HG02938 (cell line): ENCODE results near the gene TMEM200B.
"Not testable (repeated sequence)": the region's sequence is repeated elsewhere in the genome, so short reads cannot be mapped to it uniquely, and the experiment has no call there.

Experiments used
- ATAC-seq: cut with Tn5 transposase; IDR thresholded peaks from one replicate; pipeline ENCODE4 v1.9.1; 2021; ENCODE audit warnings: mild to moderate bottlenecking, moderate library complexity; ENCODE audit not compliant: unreplicated experiment

Gene TMEM200B

GRCh38 chr1:29136391-29136915, 12.8 kb upstream of the TMEM200B start:
- no peak for ATAC-seq

- ATAC-seq, result no peak
Measured at GRCh38 chr1:29134695-29135028, 11.0 kb upstream of the TMEM200B start.

- no peak for ATAC-seq
Measured at GRCh38 chr1:29133861-29134694, 10.4 kb upstream of the TMEM200B start.

DNA sequence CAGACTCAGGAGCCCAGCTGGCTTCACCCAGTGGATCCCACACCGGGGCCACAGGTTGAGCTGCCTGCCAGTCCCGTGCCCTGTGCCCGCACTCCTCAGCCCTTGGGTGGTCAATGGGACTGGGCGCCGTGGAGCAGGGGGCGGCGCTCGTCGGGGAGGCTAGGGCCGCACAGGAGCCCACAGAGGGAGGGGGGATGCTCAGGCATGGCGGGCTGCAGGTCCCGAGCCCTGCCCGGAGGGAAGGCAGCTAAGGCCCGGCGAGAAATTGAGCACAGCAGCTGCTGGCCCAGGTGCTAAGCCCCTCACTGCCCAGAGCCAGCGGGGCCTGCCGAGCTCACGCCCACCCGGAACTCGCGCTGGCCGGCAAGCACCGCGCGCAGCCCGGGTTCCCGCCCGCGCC, 7.4 kb upstream of the TMEM200B start:
- not testable (repeated sequence) for ATAC-seq

DNA sequence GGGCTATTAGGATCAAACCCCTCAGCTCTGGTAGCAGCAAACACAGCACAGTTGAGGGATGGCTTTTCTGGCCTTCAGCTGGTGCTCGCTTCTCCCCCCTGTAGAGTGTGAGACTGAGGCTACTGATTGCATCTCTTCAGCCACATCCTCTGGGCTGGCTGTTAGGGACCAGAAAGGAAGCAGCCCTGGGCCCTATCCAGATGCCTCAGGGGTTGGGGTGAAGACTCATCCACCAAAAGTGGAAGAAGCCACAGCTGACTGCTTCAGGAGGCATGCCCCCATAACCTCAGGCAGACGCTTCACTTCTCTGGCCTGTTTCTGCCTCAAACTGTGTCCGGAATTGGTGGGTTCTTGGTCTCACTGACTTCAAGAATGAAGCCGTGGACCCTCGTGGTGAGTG, 6.2 kb upstream of the TMEM200B start:
- ATAC-seq, result no peak

DNA sequence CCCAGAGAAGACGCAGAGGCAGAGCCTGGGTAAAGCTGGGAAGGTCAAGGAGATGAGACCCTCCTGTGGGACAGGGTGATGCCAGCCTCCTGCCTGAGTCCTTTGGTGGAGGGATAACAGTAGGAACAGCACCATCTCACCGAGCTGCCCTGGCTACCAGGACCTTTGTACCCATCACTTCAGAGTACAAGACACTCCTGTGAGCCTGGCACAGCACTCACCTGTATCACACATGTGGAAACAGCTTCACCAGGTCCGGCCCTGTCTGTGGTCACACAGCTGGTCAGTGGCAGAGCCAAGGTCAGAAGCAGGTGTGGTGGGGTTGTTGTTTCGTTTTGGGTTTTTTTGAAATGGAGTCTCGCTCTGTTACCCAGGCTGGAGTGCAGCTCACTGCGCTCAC, 5.0 kb upstream of the TMEM200B start:
- no peak for ATAC-seq

DNA sequence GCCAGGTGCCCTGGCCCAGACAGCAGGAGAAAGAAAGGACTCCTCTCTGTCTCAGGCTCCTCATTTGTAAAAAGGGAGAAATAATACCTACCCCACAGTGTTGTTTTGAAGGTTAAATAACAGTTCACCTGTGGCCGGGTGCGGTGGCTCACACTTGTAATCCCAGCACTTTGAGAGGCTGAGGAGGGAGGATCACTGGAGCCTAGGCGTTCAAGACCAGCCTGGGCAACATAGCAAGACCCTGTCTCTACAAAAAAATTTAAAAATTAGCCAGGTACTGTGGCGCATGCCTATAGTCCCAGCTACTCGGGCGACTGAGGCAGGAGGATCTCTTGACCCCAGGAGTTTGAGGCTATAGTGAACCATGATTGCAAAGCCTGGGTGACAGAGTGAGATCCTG, 2.5 kb upstream of the TMEM200B start:
- no peak for ATAC-seq

- ATAC-seq, result no peak
Measured at GRCh38 chr1:29125788-29126187, 2.1 kb upstream of the TMEM200B start.

DNA sequence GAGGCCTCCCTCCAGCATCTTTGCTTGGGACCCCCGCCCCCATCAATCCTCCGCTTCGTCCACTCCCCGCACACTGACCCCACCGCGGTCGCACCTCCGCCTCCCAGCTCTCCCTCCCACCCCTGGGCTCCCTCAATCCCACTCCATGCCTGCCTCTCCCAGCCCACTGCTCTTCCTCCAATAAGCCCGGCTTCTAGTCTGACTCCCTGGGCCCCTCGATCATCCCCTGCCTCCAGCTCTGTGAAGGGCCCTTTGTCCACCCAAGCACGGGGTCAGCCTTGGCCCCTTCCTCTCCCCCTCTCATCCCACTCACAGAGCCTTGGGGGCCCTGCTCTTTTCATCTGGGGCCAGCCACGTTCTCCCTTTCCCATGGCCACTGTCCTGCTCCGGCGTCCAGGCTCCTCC, 1.5 kb upstream of the TMEM200B start:
- ATAC-seq, result no peak

GRCh38 chr1:29124366-29125236, 898 bp upstream of the TMEM200B start:
- ATAC-seq, result no peak

DNA sequence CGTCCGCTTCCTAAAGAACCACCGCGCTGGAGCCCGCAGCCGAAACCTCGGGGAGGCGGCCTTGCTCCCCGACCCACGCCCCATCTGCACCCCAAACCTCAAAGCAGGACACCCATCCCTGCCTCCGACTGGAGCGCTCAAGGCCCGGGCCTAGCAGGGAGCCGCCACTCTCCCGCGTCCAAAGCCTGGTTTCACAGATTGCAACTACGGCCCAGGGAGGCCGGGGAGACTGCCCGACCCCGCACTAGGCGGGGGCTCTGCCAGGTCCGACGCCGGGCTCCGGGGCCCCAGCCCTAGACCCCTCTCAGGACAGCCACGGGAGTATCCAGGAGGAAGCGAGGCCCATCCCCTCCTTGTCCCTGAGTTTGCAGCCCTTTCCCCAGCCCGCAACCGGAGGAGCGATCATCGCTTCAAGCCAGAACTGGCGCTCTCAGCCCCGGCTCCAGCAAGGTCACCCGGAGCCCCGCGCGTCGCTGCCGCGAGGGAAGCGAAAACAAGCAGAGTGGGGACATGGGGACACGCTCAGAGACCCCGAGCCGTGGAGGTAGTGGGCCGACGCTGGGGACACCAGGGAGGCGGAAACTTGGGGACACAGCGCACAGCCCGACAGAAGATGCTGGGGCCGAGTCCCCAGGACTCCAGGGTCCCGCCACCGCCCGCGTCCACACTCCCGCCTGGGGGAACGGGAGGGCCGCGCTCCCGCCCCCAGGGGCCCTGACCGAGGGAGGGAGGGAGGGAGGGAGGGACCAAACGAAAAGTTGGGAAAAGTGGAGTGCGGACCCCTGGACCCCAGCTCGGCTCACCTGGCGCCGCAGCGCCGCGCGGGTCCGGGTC, 433 bp downstream of the TMEM200B start:
- no peak for ATAC-seq

GRCh38 chr1:29122682-29123052, 1.0 kb downstream of the TMEM200B start:
- no peak for ATAC-seq

DNA sequence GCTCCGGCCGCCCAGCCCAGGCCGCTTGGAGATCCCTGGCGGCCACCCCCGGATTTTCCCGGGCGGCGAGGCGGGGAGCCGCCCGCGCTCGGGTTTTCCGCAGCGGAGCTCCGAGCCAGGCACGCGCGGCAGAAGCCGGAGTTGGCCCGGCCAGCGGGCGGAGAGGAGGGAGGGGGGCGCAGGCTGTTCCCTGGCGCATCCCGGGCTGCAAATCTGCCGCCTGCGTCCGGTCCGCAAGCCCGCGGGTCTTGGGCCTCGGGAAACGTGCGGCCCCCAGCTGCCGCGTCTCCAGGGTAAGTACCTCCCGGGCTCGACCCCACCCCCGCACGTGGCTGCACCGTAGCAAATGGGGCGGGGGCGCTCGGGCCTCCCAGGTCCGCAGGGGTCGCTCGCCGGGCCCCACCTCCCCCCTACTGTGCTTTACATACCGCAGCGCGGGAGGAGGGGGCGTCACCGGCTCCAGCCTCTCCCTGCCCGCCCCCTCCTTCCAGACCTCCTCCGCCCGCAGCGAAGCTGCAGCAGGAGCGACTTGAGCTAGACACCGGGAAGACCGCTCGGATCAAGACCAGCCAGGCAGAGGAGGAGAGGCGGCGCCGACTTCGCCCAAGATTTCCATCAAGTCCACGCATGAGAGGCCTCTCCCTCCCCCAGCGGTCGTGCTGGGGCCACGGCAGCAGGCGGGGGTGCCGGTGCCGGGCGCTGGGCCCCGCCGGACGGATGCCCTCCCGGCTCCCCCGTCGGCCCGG, 1.6 kb downstream of the TMEM200B start:
- ATAC-seq, result no peak

DNA sequence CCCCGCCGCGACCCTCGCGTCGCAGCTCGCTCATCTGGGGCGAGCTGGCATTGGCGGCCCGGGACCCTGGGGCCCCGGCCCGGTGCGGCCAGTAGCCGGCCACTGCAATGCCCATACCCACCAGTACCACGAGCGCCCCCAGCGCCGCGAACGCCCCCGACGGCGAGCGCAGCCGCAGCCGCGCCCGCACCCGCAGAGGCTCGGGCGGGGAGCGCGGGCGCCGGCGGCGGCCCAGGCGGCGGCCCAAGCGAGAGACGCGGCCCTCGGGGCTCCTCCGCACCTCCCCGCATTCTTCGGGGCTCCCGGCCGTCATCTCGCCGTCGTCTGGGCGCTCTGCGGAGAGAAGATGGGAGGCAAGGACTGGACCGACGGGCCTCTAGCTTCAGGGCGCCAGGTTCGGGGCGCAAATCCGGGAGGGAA, 2.2 kb downstream of the TMEM200B start:
- ATAC-seq, result no peak

DNA sequence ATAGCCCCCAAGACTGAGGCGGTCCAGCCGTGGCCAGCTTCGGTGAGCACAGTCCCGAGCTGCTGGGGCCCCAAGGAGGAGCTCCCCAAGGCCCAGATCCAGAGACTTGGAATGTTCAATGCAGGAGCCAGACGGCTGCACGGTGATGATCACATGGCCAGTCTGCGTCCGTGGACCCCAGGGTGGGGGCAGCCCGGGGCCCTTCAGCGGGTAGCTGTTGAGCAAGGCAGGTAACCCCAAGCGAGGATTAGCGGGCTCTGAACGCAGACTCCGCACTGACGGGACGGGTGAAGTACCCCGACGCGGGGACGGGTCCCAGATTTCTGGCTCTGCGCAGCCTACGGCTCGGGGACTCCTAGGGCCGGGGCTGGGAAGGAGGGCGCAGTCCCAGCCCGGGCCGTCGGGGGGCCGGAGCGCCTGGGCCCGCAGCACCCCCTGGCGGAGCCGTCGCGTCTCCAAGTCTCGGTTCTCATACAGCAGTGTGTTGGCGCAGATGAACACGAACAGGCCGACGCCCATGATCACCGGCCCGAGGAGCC, 2.7 kb downstream of the TMEM200B start:
- no peak for ATAC-seq

DNA sequence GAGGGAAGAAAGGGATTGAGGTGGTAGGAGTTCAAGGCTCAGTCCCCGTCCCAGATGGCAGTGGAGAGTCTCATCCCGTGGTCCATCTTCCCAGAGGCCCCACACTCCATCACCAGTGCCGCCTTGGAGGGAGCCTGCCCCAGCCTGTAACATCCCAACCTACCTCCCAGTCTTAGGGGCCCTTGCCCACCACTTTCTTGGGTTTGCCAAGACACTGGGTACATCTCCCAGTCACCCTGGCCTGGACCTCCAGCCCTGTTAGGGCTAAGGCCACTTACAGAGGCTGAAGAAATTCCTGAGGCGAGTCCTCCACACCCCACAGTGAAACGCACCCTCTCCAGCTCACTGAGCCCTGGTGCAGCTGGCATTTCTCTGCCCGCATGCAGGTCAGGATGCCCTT, 3.3 kb downstream of the TMEM200B start:
- no peak for ATAC-seq

- no peak for ATAC-seq
Measured at GRCh38 chr1:29119121-29119929, 4.4 kb downstream of the TMEM200B start.

- no peak for ATAC-seq
Measured at GRCh38 chr1:29117381-29117780, 6.3 kb downstream of the TMEM200B start.

DNA sequence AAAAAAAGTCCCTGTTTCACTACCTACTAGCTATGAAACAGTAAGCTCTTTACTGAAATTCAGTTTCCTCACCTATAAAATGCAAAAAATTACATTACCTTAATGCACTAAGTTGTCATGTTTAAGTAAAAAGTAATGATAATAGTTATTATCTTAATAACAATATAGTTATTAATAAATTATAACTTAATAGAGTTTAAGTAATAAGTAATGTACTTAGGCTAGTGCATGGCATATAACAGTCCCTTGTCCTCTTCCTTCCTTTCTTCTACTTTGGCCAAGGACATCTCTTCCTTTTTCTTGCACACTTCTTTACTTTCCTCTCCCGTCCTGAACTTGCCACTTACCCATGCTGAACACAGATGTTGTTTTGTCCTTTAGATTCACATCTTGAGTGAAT, 9.0 kb downstream of the TMEM200B start:
- ATAC-seq, result no peak
